ENCODE results near the gene CCDC24.

- TF ChIP-seq CTCF (IDR thresholded peaks at IDR 0.05) (no peak), POLR2A (IDR thresholded peaks at IDR 0.05) (no peak)
These were observed 28.1 kb downstream of the CCDC24 start for GRCh38 chr1:44019466-44019948.
